Measurements from ENCODE around the gene ELOVL6.

DNA sequence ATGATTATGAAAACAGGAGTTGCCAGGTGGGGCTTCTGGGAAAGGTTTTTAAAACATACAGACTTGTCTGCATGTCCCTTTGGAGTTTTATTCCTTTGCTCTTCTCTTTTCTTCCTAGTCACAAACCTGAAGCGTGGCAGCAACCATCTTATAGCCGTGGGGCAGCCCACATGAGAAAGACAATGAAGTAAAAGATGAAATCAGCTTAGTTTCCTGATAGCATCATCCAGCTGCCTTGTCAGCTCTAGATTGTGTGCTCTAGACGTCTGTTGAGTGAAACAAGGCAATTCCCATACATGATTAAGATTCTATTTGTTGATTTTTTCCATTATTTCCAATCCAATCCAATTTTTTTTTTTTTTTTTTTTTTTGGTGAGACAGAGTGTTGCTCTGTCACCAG lies 68.9 kb downstream of the ELOVL6 start:
- TF ChIP-seq ZNF274 (IDR thresholded peaks at IDR 0.05; ENCODE audit: low read depth, low read length) (no peak), YY1 (IDR thresholded peaks at IDR 0.05; ENCODE audit: extremely low read depth, insufficient replicate concordance, low read depth, low read length) (no peak), ELF1 (IDR thresholded peaks at IDR 0.05; ENCODE audit: borderline replicate concordance, low read depth) (no peak), JUND (IDR thresholded peaks at IDR 0.05) (no peak)
- TF ChIP-seq, protein P1, sequence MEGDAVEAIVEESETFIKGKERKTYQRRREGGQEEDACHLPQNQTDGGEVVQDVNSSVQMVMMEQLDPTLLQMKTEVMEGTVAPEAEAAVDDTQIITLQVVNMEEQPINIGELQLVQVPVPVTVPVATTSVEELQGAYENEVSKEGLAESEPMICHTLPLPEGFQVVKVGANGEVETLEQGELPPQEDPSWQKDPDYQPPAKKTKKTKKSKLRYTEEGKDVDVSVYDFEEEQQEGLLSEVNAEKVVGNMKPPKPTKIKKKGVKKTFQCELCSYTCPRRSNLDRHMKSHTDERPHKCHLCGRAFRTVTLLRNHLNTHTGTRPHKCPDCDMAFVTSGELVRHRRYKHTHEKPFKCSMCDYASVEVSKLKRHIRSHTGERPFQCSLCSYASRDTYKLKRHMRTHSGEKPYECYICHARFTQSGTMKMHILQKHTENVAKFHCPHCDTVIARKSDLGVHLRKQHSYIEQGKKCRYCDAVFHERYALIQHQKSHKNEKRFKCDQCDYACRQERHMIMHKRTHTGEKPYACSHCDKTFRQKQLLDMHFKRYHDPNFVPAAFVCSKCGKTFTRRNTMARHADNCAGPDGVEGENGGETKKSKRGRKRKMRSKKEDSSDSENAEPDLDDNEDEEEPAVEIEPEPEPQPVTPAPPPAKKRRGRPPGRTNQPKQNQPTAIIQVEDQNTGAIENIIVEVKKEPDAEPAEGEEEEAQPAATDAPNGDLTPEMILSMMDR (IDR thresholded peaks at IDR 0.05 in 2 of 3, conservative IDR thresholded peaks at IDR 0.05 in 1 of 3; ENCODE audit: borderline replicate concordance in 1 of 3, insufficient read depth in 1 of 3, low read depth in 2 of 3, low read length in 2 of 3), result no peak
- TF ChIP-seq, protein P2, sequence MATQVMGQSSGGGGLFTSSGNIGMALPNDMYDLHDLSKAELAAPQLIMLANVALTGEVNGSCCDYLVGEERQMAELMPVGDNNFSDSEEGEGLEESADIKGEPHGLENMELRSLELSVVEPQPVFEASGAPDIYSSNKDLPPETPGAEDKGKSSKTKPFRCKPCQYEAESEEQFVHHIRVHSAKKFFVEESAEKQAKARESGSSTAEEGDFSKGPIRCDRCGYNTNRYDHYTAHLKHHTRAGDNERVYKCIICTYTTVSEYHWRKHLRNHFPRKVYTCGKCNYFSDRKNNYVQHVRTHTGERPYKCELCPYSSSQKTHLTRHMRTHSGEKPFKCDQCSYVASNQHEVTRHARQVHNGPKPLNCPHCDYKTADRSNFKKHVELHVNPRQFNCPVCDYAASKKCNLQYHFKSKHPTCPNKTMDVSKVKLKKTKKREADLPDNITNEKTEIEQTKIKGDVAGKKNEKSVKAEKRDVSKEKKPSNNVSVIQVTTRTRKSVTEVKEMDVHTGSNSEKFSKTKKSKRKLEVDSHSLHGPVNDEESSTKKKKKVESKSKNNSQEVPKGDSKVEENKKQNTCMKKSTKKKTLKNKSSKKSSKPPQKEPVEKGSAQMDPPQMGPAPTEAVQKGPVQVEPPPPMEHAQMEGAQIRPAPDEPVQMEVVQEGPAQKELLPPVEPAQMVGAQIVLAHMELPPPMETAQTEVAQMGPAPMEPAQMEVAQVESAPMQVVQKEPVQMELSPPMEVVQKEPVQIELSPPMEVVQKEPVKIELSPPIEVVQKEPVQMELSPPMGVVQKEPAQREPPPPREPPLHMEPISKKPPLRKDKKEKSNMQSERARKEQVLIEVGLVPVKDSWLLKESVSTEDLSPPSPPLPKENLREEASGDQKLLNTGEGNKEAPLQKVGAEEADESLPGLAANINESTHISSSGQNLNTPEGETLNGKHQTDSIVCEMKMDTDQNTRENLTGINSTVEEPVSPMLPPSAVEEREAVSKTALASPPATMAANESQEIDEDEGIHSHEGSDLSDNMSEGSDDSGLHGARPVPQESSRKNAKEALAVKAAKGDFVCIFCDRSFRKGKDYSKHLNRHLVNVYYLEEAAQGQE (IDR thresholded peaks at IDR 0.05; ENCODE audit: low read depth), result no peak
